H1 (cell line): ENCODE data around the gene TMEM243. TPM values are rescaled to one million over a fixed set of nuclear protein-coding genes. Genes with fewer than 3 reads are reported as not detected.
A peak's percentile ranks its signal among the peaks of the same experiment; 100 is the strongest.

Experiments
- CTCF ChIA-PET: fragments of 300-600 bp; sonication (Branson Sonifier 250); formaldehyde crosslinking; loops from one replicate; lab custom pipeline; 2021; ENCODE audit not compliant: partially characterized antibody; lab: Charles Lee
- POLR2A ChIA-PET: fragments of 300-600 bp; sonication (Branson Sonifier 250); formaldehyde crosslinking; loops from one replicate; lab custom pipeline; 2021; ENCODE audit warnings: inconsistent platforms; ENCODE audit not compliant: partially characterized antibody; lab: Charles Lee
- DNase-seq, 2 experiments: peaks; one replicate each; pipeline versions ENCODE4 v3.0.0 to v3.0.0-alpha.2; 2010 to 2022; ENCODE audit warnings: low spot score in 2 of 2, low read depth in 1 of 2, mixed read lengths in 1 of 2
- FAIRE-seq: peaks from 2 replicates; lab custom pipeline; 2011; peaks lifted over from hg19 to GRCh38; lab: Jason Lieb, UNC
- H2AFZ ChIP-seq: 2 replicates; pipeline ENCODE4 v1.8.1; 2012; ENCODE audit warnings: low read length, inconsistent platforms
- H2AK5ac ChIP-seq: 2 replicates; pipeline ENCODE4 v1.6.1; 2013; ENCODE audit warnings: low read depth, low read length
- H2BK120ac ChIP-seq: replicated peaks from 2 replicates; pipeline ENCODE3; 2013; ENCODE audit warnings: low read depth, low read length, inconsistent platforms
- H2BK12ac ChIP-seq: 2 replicates; pipeline ENCODE4 v1.6.1; 2013; ENCODE audit warnings: low read depth, low read length
- H2BK15ac ChIP-seq: 2 replicates; pipeline ENCODE4 v1.6.1; 2013; ENCODE audit warnings: low read length
- H2BK20ac ChIP-seq: 2 replicates; pipeline ENCODE4 v1.6.1; 2013; ENCODE audit warnings: low read length
- H2BK5ac ChIP-seq: 2 replicates; pipeline ENCODE4 v1.6.1; 2013; ENCODE audit warnings: low read depth, low read length
- H3K14ac ChIP-seq: 2 replicates; pipeline ENCODE4 v1.6.1; 2013; ENCODE audit warnings: inconsistent platforms; ENCODE audit not compliant: insufficient read length
- H3K18ac ChIP-seq: 2 replicates; pipeline ENCODE4 v1.6.1; 2013; ENCODE audit warnings: low read length; ENCODE audit errors: extremely low read depth
- H3K23ac ChIP-seq: 2 replicates; pipeline ENCODE4 v1.6.1; 2013; ENCODE audit warnings: inconsistent platforms; ENCODE audit not compliant: insufficient read length
- H3K23me2 ChIP-seq: 2 replicates; pipeline ENCODE4 v1.6.1; 2013; ENCODE audit warnings: low read depth, low read length
- H3K27ac ChIP-seq: 2 replicates; pipeline ENCODE4 v1.6.1; 2011; ENCODE audit warnings: low read depth, low read length, inconsistent platforms
- H3K27me3 ChIP-seq, 4 experiments: replicated peaks in 1 of 4; 1 replicate in 1 of 4; 2 replicates in 3 of 4; pipeline versions ENCODE4 v1.6.1 to v1.8.1; 2011 to 2013; ENCODE audit warnings: low read length in 3 of 4, mild to moderate bottlenecking in 3 of 4, inconsistent platforms in 2 of 4, mixed read lengths in 2 of 4, moderate library complexity in 1 of 4; ENCODE audit not compliant: control insufficient read depth in 3 of 4, insufficient read depth in 3 of 4; ENCODE audit errors: extremely low read depth in 1 of 4
- H3K36me3 ChIP-seq, 4 experiments: 2 replicates each; pipeline versions ENCODE4 v1.6.1 to v1.8.1; 2011 to 2013; ENCODE audit warnings: mild to moderate bottlenecking in 4 of 4, low read length in 3 of 4, moderate library complexity in 2 of 4, control low read depth in 1 of 4, inconsistent platforms in 1 of 4; ENCODE audit not compliant: insufficient read depth in 4 of 4, control insufficient read depth in 2 of 4
- H3K4ac ChIP-seq: replicated peaks from 2 replicates; pipeline ENCODE3; 2013; ENCODE audit warnings: low read length, low read depth, mixed read lengths, inconsistent platforms; ENCODE audit not compliant: insufficient read length
- H3K4me1 ChIP-seq, 4 experiments: replicated peaks in 1 of 4; 1 replicate in 1 of 4; 2 replicates in 3 of 4; pipeline versions ENCODE4 v1.6.1 to v1.8.1; 2011 to 2013; ENCODE audit warnings: low read length in 3 of 4, inconsistent platforms in 2 of 4, mixed read lengths in 1 of 4; ENCODE audit not compliant: insufficient read depth in 4 of 4, control insufficient read depth in 3 of 4
- H3K4me2 ChIP-seq, 2 experiments: 2 replicates each; pipeline versions ENCODE4 v1.6.1 to v1.8.1; 2011 to 2013; ENCODE audit warnings: low read depth in 2 of 2, low read length in 2 of 2, control low read depth in 1 of 2, inconsistent platforms in 1 of 2, mild to moderate bottlenecking in 1 of 2; ENCODE audit not compliant: insufficient read depth in 1 of 2
- H3K4me3 ChIP-seq, 4 experiments: fragments of 200-600, 300-600 bp in 1 of 4; sonication (generic), shearing (Covaris generic), sonication (Bioruptor Twin) in 1 of 4; 2 replicates each; pipeline versions ENCODE4 v1.5.1 to v1.8.1; 2011 to 2016; ENCODE audit warnings: low read length in 4 of 4, low read depth in 3 of 4, control low read depth in 2 of 4, inconsistent platforms in 2 of 4, mild to moderate bottlenecking in 2 of 4, mixed read lengths in 1 of 4, moderate library complexity in 1 of 4; ENCODE audit not compliant: insufficient read depth in 2 of 4; ENCODE audit errors: extremely low read depth in 1 of 4
- H3K56ac ChIP-seq: replicated peaks from 2 replicates; pipeline ENCODE3; 2013; ENCODE audit warnings: low read depth, mild to moderate bottlenecking, mixed read lengths, low read length, inconsistent platforms; ENCODE audit not compliant: insufficient read length
- H3K79me1 ChIP-seq: 2 replicates; pipeline ENCODE4 v1.6.1; 2013; ENCODE audit warnings: low read depth, low read length, control low read depth
- H3K79me2 ChIP-seq, 2 experiments: 2 replicates each; pipeline versions ENCODE4 v1.6.1 to v1.8.1; 2012 to 2013; ENCODE audit warnings: low read length in 2 of 2, mild to moderate bottlenecking in 2 of 2, inconsistent platforms in 1 of 2; ENCODE audit not compliant: insufficient read depth in 2 of 2, control insufficient read depth in 1 of 2
- H3K9ac ChIP-seq, 4 experiments: replicated peaks in 1 of 4; 1 replicate in 1 of 4; 2 replicates in 3 of 4; pipeline versions ENCODE4 v1.6.1 to v1.8.1; 2011 to 2013; ENCODE audit warnings: low read depth in 3 of 4, low read length in 3 of 4, control low read depth in 2 of 4, mild to moderate bottlenecking in 2 of 4, moderate library complexity in 2 of 4, inconsistent platforms in 1 of 4; ENCODE audit errors: extremely low read depth in 1 of 4
- H3K9me3 ChIP-seq, 2 experiments: 2 replicates each; pipeline versions ENCODE4 v1.6.1 to v1.8.1; 2012 to 2013; ENCODE audit warnings: mild to moderate bottlenecking in 2 of 2, moderate library complexity in 2 of 2, control low read depth in 1 of 2, inconsistent platforms in 1 of 2, low read depth in 1 of 2, low read length in 1 of 2, mixed read lengths in 1 of 2; ENCODE audit not compliant: insufficient read depth in 2 of 2
- H4K20me1 ChIP-seq, 2 experiments: replicated peaks in 1 of 2; 2 replicates each; pipeline versions ENCODE3 to v1.8.1; 2011 to 2013; ENCODE audit warnings: inconsistent platforms in 2 of 2, low read length in 2 of 2, mild to moderate bottlenecking in 1 of 2; ENCODE audit not compliant: insufficient read depth in 2 of 2, control insufficient read depth in 1 of 2
- H4K5ac ChIP-seq: 2 replicates; pipeline ENCODE4 v1.6.1; 2013; ENCODE audit warnings: low read length, low read depth, mixed read lengths, inconsistent platforms; ENCODE audit not compliant: insufficient read length
- H4K8ac ChIP-seq: 2 replicates; pipeline ENCODE4 v1.8.0; 2013; ENCODE audit warnings: mild to moderate bottlenecking, moderate library complexity, low read length, inconsistent platforms; ENCODE audit not compliant: insufficient read depth; ENCODE audit errors: extremely low read depth
- H4K91ac ChIP-seq: replicated peaks from 2 replicates; pipeline ENCODE3; 2013; ENCODE audit warnings: low read length, mixed read lengths, inconsistent platforms; ENCODE audit not compliant: insufficient read length
- BRCA1 ChIP-seq: IDR thresholded peaks from 2 replicates; pipeline ENCODE4 v1.6.1; 2012; ENCODE audit warnings: low read depth, low read length, improper control_type of control experiment
- CTBP2 ChIP-seq: IDR thresholded peaks from 2 replicates; pipeline ENCODE4 v1.7.0; 2011; ENCODE audit warnings: borderline replicate concordance, mild to moderate bottlenecking, moderate library complexity, mixed read lengths, low read length; ENCODE audit not compliant: insufficient read depth, insufficient read length
- EP300 ChIP-seq, 2 experiments: IDR thresholded peaks; 1 replicate in 1 of 2; 2 replicates in 1 of 2; pipeline ENCODE4 v1.6.1; 2011 to 2012; ENCODE audit warnings: low read depth in 2 of 2, low read length in 2 of 2, mild to moderate bottlenecking in 2 of 2, borderline replicate concordance in 1 of 2, inconsistent platforms in 1 of 2, moderate library complexity in 1 of 2
- EZH2 ChIP-seq: fragments of 200-600 bp; sonication (generic); IDR thresholded peaks from 2 replicates; pipeline ENCODE4 v1.7.1; 2012; ENCODE audit warnings: low read depth, mild to moderate bottlenecking, moderate library complexity, low read length, inconsistent platforms; ENCODE audit not compliant: severe bottlenecking
- GABPA ChIP-seq: IDR thresholded peaks from 2 replicates; pipeline ENCODE4 v1.6.1; 2011; ENCODE audit warnings: mild to moderate bottlenecking, low read length, moderate library complexity, borderline replicate concordance; ENCODE audit not compliant: insufficient read depth
- HDAC6 ChIP-seq: IDR thresholded peaks from one replicate; pipeline ENCODE4 v1.7.1; 2012; ENCODE audit warnings: low read depth, mild to moderate bottlenecking, inconsistent platforms, low read length, moderate library complexity
- KDM1A ChIP-seq: fragments of 200-600, 300-600 bp; sonication (generic); IDR thresholded peaks from 2 replicates; pipeline ENCODE4 v1.7.1; 2016; ENCODE audit warnings: mild to moderate bottlenecking, low read length, borderline replicate concordance
- KDM5A ChIP-seq: fragments of 200-600 bp; IDR thresholded peaks from 2 replicates; pipeline ENCODE4 v1.7.1; 2012; ENCODE audit warnings: mild to moderate bottlenecking, low read length, inconsistent platforms, mixed read lengths
- NANOG ChIP-seq: IDR thresholded peaks from 2 replicates; pipeline ENCODE4 v1.6.1; 2011; ENCODE audit warnings: low read length, low read depth, mild to moderate bottlenecking, inconsistent platforms; ENCODE audit not compliant: insufficient read depth, poor library complexity, severe bottlenecking
- SIRT6 ChIP-seq: IDR thresholded peaks from one replicate; pipeline ENCODE4 v1.7.1; 2012; ENCODE audit warnings: low read length, inconsistent platforms
- SP4 ChIP-seq: IDR thresholded peaks from 2 replicates; pipeline ENCODE4 v1.6.1; 2012; ENCODE audit warnings: low read length, inconsistent platforms
- TBP ChIP-seq: IDR thresholded peaks from 2 replicates; pipeline ENCODE4 v1.6.1; 2011; ENCODE audit warnings: low read depth, low read length, improper control_type of control experiment
- WGBS, 2 experiments: shearing (Covaris generic) in 1 of 2; methylation state at CpG; one replicate each; pipeline versions ENCODE4 v1.1.6 to v1.1.7; 2013 to 2015; ENCODE audit warnings: low lambda C conversion rate in 2 of 2, mixed read lengths in 2 of 2, inconsistent platforms in 1 of 2, low coverage in 1 of 2, missing lambda C conversion rate in 1 of 2; ENCODE audit not compliant: insufficient replicate concordance in 2 of 2, insufficient coverage in 1 of 2, insufficient read length in 1 of 2; ENCODE audit errors: extremely low coverage in 1 of 2, missing lambda C conversion rate in 1 of 2; 5-methylcytosine and 5-hydroxymethylcytosine counted together
- polyA plus RNA-seq, 7 experiments: library from polyadenylated mRNA; depleted of rRNA in 3 of 7; stranded (reverse) in 5 of 7; unstranded in 2 of 7; fragments of >200 nt in 5 of 7; fragments of 200-250 nt in 2 of 7; gene quantifications; 1 replicate in 5 of 7; 2 replicates in 1 of 7; 4 replicates in 1 of 7; pipeline versions ENCODE4 v1.2.1 to v1.2.3, GENCODE V29; 2011 to 2013; ENCODE audit warnings: missing spikeins in 2 of 7, mixed read lengths in 2 of 7
- total RNA-seq: library from RNA; stranded (reverse); fragmentation: NEBNext Ultra II Directional; extraction: Animal tissue kit (Norgen Biotek cat#: 25700); gene quantifications from 2 replicates; pipeline ENCODE4 v1.2.1, GENCODE V29; 2021
- TF ChIP-seq, protein P1 (sequence below): IDR thresholded peaks from 2 replicates; pipeline ENCODE4 v1.6.1; 2012; ENCODE audit warnings: inconsistent platforms

The TMEM243 gene
- total and polyA plus RNA-seq, 2 of the 8 experiments (the other 6 are each of a cell fraction or from before 2014, with no cell fraction given) = 23.7 to 27.6 TPM

DNA sequence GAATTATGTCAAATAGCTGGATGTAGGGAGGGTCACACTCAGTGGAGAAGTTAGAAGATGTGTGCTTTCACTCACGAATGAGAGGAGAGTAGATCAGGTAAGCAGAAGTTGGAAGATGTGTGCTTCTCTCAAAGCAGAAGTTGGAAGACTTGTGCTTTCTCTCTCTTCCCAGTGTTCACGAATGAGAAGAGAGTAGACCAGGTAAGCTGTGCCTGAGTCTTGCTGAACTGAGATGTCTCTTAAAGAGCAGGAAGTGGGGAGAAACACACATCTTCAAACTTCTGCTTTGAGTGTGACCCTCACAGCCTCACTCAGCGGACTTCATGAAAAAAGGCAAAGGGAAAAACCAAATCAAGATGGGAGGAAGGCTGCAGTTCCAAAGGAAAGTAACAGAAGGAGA is 7.0 kb upstream of the TMEM243 start:
- Histone ChIP-seq H3K79me1 (no peaks in the 10 kb centered on the region), H2BK120ac (no peak overlapping the region), H3K56ac (no peak overlapping the region), H4K8ac (no peak overlapping the region), H3K9ac (no peak overlapping the region), H2BK5ac (no peak overlapping the region), H2BK12ac (no peak overlapping the region), H3K23me2 (no peaks in the 10 kb centered on the region), H2AK5ac (no peak overlapping the region), H3K4ac (no peak overlapping the region), H3K14ac (no peak overlapping the region), H3K36me3 (no peaks in the 10 kb centered on the region), H4K20me1 (peaks cover 0 to 1% of the 10 kb centered on the region in 2 experiments), H2BK15ac (no peak overlapping the region), H3K4me2 (no peak overlapping the region), H2BK20ac (no peak overlapping the region), H3K79me2 (no peaks in the 10 kb centered on the region), H3K4me1 (no peaks in the 10 kb centered on the region; a peak in 1 of 7 replicates), H3K27me3 (peaks cover 0 to 8% (median 7%) of the 10 kb centered on the region in 4 experiments; a peak in 5 of 7 replicates), H3K23ac (no peak overlapping the region), H4K5ac (no peak overlapping the region), H3K27ac (no peak overlapping the region), H2AFZ (peak overlapping the region; percentile 37; the same call in 1 of the 2 replicates), H3K18ac (no peak overlapping the region), H4K91ac (no peak overlapping the region), H3K4me3 (no peak overlapping the region), H3K9me3 (no peaks in the 10 kb centered on the region)
- ChIA-PET POLR2A (interaction anchor here (1.0 kb wide), 1 partner anchor 74 kb away, joined by 5 read pairs; the partner anchor contains the start of gene DMTF1), CTCF (interaction anchor here (0.8 to 0.9 kb wide), 3 partner anchors 26 to 86 kb away, joined by 3 read pairs; no protein-coding TSS in a partner anchor)
- 67% methylated on average over 3 of the region's 3 CpGs; no CpG with 5 or more reads in 1 of the 2 experiments for WGBS, 2 experiments
- FAIRE-seq = no peak
- no peak for DNase-seq
- no peak for TF ChIP-seq NANOG
- no peak for TF ChIP-seq SIRT6
- TF ChIP-seq KDM1A = no peak
- no peak for TF ChIP-seq KDM5A
- TF ChIP-seq HDAC6 = no peak
- TF ChIP-seq CTBP2 = no peak
- no peak for TF ChIP-seq TBP
- TF ChIP-seq, protein P1, sequence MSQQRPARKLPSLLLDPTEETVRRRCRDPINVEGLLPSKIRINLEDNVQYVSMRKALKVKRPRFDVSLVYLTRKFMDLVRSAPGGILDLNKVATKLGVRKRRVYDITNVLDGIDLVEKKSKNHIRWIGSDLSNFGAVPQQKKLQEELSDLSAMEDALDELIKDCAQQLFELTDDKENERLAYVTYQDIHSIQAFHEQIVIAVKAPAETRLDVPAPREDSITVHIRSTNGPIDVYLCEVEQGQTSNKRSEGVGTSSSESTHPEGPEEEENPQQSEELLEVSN = no peak
- no peak for TF ChIP-seq BRCA1
- TF ChIP-seq EZH2 = no peak
- no peak for TF ChIP-seq EP300 (IDR thresholded peaks at IDR 0.05; ENCODE audit: borderline replicate concordance in 1 of 2, low read depth in 2 of 2, low read length in 2 of 2)
- no peak for TF ChIP-seq SP4
- no peak for TF ChIP-seq GABPA
